RPMI7951 (cell line): Measurements from ENCODE around the gene FAM241B. TPM values are rescaled to one million over a fixed set of nuclear protein-coding genes. Genes with fewer than 3 reads are reported as not detected.
A peak's percentile ranks its signal among the peaks of the same experiment; 100 is the strongest.

Experiments
- DNase-seq: peaks from one replicate; pipeline ENCODE4 v3.0.0-alpha.2; 2012; ENCODE audit warnings: low read depth
- total RNA-seq: library from RNA; depleted of rRNA; stranded (reverse); fragments of >200 nt; shearing (Covaris generic); gene quantifications from 2 replicates; pipeline ENCODE4 v1.2.3, GENCODE V29; 2014; rRNA removed

FAM241B gene
- total RNA-seq, 1 experiment from 2014 or later, result 0.36 TPM

GRCh38 chr10:69666756-69667155 is 36.7 kb downstream of the FAM241B start:
- DNase-seq, result no peak

- peak; percentile 50 for DNase-seq
Observed at GRCh38 chr10:69668721-69669120, 38.7 kb downstream of the FAM241B start.

GRCh38 chr10:69669409-69669808 is 39.4 kb downstream of the FAM241B start:
- DNase-seq, result no peak

GRCh38 chr10:69673521-69673920 is 43.5 kb downstream of the FAM241B start:
- no peak for DNase-seq

GRCh38 chr10:69674786-69675185 is 44.7 kb downstream of the FAM241B start:
- DNase-seq, result no peak

- no peak for DNase-seq
Observed at GRCh38 chr10:69676301-69676700, 46.3 kb downstream of the FAM241B start.

DNA sequence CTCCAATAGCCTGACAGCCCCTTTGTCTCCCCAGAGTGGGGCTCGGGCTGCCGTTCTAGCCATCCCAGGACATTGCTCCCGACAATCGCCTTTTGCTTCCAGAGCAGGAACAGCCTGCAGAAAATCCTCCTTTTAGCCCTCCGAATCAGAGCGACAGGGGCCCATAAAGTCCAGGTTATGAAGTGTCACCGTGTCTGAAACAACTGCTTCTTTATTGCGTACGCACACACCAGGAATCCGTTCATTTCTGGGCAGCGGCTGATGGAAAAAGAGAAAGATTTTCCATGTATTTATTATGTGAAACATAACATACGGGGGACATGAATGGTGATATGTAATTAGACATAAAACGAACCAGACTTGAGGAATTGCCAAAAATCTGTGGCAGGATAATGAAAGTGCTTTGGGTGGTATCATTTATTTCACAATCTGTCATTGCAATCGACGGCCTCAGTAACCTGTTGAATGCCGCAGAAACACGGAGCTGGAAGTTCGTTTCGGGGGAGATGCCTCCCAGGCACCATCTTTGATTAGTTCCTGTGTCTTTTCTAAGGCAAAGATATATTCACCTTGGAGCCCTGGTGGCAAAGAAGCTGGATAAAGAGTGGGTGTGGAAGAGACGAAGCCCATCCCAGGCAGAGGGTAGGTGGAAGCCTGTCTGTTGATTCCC is 48.1 kb downstream of the FAM241B start:
- DNase-seq, result no peak

GRCh38 chr10:69679736-69680135 is 49.7 kb downstream of the FAM241B start:
- DNase-seq, result no peak

DNA sequence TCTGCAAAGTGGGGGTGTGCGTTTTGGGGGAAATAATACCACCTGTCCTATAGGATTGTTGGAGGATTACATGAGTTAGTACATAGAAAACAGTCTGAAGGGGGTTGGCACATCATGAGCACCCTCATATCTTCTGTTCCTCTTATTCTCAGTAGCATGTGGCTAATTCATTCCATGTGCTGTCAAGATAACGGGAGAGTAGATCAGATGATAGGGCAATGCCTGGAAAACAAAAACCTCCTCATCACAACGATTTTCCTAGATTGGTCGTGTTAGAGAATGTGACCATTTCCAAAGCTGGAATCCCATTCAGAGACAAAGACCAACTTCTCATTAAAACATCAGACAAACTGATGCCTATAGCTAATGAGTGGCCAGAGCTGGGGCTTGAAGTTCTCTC is 50.6 kb downstream of the FAM241B start:
- DNase-seq, result no peak

DNA sequence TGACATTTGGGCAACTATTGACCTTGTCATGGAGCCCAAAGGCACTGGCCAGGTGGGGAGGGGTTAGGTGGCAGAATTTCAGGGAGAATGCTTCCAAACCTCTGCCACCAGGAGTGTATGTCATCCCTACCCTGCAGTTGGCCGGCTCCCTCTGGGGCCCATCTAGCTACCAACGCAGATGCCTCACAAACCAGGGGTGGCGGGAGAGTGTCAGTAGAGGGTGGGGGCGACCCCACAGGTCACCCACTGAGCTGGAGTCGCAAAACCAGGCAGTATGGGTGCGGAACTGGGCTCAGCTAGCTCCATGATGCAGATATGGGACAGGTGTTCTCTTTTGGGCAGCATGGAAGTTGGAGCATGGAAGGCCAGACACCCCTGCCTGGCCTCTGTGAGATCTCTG is 51.4 kb downstream of the FAM241B start:
- no peak for DNase-seq

GRCh38 chr10:69682955-69683474 is 53.0 kb downstream of the FAM241B start:
- DNase-seq, result no peak

Other genes starting within 250 kb of the FAM241B start
- 0.10 and 0.36 TPM in 2 replicates for gene TACR2, start 213.3 kb upstream of the FAM241B start, total RNA-seq
- 23.1 and 29.2 TPM in 2 replicates for gene TSPAN15, start 178.8 kb upstream of the FAM241B start, total RNA-seq
- not detected in 2 replicates for gene NEUROG3, start 56.8 kb upstream of the FAM241B start, total RNA-seq
- gene COL13A1, start 171.7 kb downstream of the FAM241B start, total RNA-seq, result 17.1 and 26.2 TPM in 2 replicates